CD4-positive, CD25-positive, alpha-beta regulatory T cell (primary cell): ENCODE data around the gene KIF26B. TPM values are rescaled to one million over a fixed set of nuclear protein-coding genes. Genes with fewer than 3 reads are reported as not detected.

Source experiments
- ATAC-seq, 2 donors: fragments of 150-1000 bp; cut with Tn5 transposase; one replicate each; pipeline ENCODE4 v1.10.0; 2021; ENCODE audit warnings: low read depth in 2 of 2, moderate number of reproducible peaks in 2 of 2, moderate library complexity in 1 of 2
- DNase-seq, 3 donors: peaks; one replicate each; pipeline versions ENCODE4 v3.0.0 to v3.0.0-alpha.2; 2012 to 2022; ENCODE audit warnings: mixed read lengths in 1 of 3
- H3K27ac ChIP-seq: one replicate; pipeline ENCODE4 v1.7.0; 2013; ENCODE audit warnings: mild to moderate bottlenecking, low read length; ENCODE audit not compliant: insufficient read depth, poor library complexity, severe bottlenecking
- H3K27me3 ChIP-seq: one replicate; pipeline ENCODE4 v1.7.0; 2013; ENCODE audit warnings: low read length; ENCODE audit not compliant: control insufficient read depth, insufficient read depth
- H3K36me3 ChIP-seq: one replicate; pipeline ENCODE4 v1.7.0; 2013; ENCODE audit warnings: mild to moderate bottlenecking, low read length, moderate library complexity; ENCODE audit not compliant: control insufficient read depth, insufficient read depth
- H3K4me1 ChIP-seq: 2 replicates; pipeline ENCODE4 v1.7.0; 2013; ENCODE audit warnings: mild to moderate bottlenecking, low read length; ENCODE audit not compliant: insufficient read depth, control insufficient read depth, poor library complexity, severe bottlenecking
- H3K4me3 ChIP-seq: one replicate; pipeline ENCODE4 v1.7.0; 2013; ENCODE audit warnings: low read depth, mild to moderate bottlenecking, low read length, moderate library complexity
- H3K9me3 ChIP-seq, 2 experiments: 1 replicate in 1 of 2; 2 replicates in 1 of 2; pipeline ENCODE4 v1.7.0; 2013; ENCODE audit warnings: low read length in 2 of 2, mild to moderate bottlenecking in 1 of 2, moderate library complexity in 1 of 2; ENCODE audit not compliant: control insufficient read depth in 2 of 2
- H3K27ac Mint-ChIP-seq, 3 donors: one replicate each; pipeline ENCODE4 v1.8.0; 2020 to 2022; ENCODE audit warnings: mild to moderate bottlenecking in 3 of 3, mixed read lengths in 3 of 3, moderate library complexity in 2 of 3
- H3K27me3 Mint-ChIP-seq: one replicate; pipeline ENCODE4 v1.8.0; 2022; ENCODE audit warnings: mild to moderate bottlenecking, mixed read lengths
- H3K36me3 Mint-ChIP-seq: one replicate; pipeline ENCODE4 v1.8.0; 2020; ENCODE audit warnings: mixed read lengths
- H3K4me1 Mint-ChIP-seq, 4 donors: one replicate each; pipeline ENCODE4 v1.8.0; 2020 to 2022; ENCODE audit warnings: mixed read lengths in 4 of 4, mild to moderate bottlenecking in 1 of 4
- H3K4me3 Mint-ChIP-seq, 4 donors: one replicate each; pipeline ENCODE4 v1.8.0; 2020 to 2022; ENCODE audit warnings: mild to moderate bottlenecking in 4 of 4, mixed read lengths in 4 of 4, moderate library complexity in 3 of 4
- H3K9me3 Mint-ChIP-seq, 7 donors: one replicate each; pipeline ENCODE4 v1.8.0; 2020 to 2022; ENCODE audit warnings: mixed read lengths in 7 of 7, mild to moderate bottlenecking in 3 of 7, moderate library complexity in 2 of 7
- polyA plus RNA-seq, 4 donors: library from polyadenylated mRNA; unstranded; fragments of 300-500 nt; fragmentation: Illumina TruSeq; gene quantifications; one replicate each; pipeline ENCODE4 v1.2.3, GENCODE V29; 2021
- total RNA-seq: library from RNA; stranded (reverse); gene quantifications from one replicate; pipeline ENCODE4 v1.2.3, GENCODE V29; 2022

Gene KIF26B
- total and polyA plus RNA-seq, 5 donors from 2014 or later = not detected

DNA sequence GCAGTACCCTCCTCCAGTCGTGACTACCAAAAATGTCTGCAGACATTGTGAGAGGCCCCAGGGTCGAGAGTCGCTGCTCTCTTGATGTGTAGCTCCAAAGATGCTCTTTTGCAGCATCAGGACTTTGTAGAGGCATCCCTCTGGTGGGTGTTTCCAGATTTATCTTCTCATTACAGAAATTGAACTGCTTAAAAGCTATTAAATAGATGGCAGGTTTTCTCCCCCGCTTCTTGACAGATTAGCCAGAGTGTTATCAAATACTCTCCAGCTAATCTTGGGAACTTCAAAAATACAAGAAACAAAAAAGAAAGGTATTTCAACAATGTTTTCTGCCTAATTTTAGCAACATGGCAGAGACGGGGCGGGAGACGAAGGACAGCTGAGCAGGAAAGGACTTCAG is 265.2 kb downstream of the KIF26B start:
- H3K4me3 Mint-ChIP-seq = no peak overlapping the region
- ATAC-seq = no peak
- Histone ChIP-seq H3K27ac (no peak overlapping the region), H3K4me3 (no peak overlapping the region), H3K27me3 (no peaks in the 10 kb centered on the region), H3K9me3 (no peaks in the 10 kb centered on the region), H3K36me3 (no peaks in the 10 kb centered on the region), H3K4me1 (no peaks in the 10 kb centered on the region)
- no peak for DNase-seq
- H3K36me3 Mint-ChIP-seq = no peaks in the 10 kb centered on the region
- H3K27ac Mint-ChIP-seq = no peak overlapping the region
- H3K9me3 Mint-ChIP-seq = peaks cover 0 to 1% (median 0%) of the 10 kb centered on the region in 7 donors
- no peaks in the 10 kb centered on the region for H3K27me3 Mint-ChIP-seq
- no peaks in the 10 kb centered on the region for H3K4me1 Mint-ChIP-seq

DNA sequence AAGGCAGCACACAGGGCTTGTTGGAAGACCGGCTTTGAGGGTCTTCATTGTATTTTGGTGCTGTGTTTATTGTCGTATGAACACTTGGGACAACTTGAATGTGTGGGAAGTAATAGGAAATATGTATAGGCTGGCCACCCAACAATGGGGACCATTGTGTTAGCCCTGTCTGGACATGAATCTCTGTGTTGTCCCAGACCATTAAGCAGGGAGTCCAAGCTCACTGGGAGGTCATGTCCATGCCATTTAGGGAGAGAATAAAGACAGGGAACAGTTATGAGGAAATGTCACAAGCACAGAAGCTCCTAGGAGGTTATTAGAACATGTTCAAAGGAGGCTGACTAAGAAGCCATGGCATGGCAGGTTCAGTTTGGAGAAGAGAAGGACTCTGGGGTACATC is 266.1 kb downstream of the KIF26B start:
- Mint-ChIP-seq H3K27ac (no peak overlapping the region), H3K27me3 (no peaks in the 10 kb centered on the region), H3K4me3 (no peak overlapping the region), H3K4me1 (no peaks in the 10 kb centered on the region), H3K9me3 (peaks cover 0 to 1% (median 0%) of the 10 kb centered on the region in 7 donors), H3K36me3 (no peaks in the 10 kb centered on the region)
- Histone ChIP-seq H3K4me3 (no peak overlapping the region), H3K36me3 (no peaks in the 10 kb centered on the region), H3K27me3 (no peaks in the 10 kb centered on the region), H3K4me1 (no peaks in the 10 kb centered on the region), H3K27ac (no peak overlapping the region), H3K9me3 (no peaks in the 10 kb centered on the region)
- ATAC-seq (no peak), DNase-seq (no peak)

DNA sequence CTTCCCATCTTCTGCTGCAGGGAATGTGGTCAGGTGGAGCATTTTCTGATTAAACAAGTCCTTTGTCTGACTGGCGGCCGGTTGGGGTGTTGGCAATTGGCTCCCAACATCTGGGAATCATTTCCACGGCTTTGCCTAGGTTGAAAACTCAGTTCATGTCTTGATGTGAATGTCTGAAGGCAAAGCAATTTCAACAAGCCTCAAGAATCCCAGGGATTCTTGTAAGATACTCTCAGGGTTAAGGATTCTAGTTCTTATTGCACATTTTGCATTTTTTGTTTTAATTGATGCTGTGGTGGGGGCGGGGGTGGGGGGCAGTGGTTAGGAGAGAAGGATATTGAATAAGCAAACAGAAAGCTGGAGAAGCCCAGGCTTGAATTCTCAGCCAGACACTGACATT is 273.9 kb downstream of the KIF26B start:
- H3K27ac Mint-ChIP-seq = no peak overlapping the region
- no peaks in the 10 kb centered on the region for H3K4me1 Mint-ChIP-seq
- H3K36me3 ChIP-seq = no peaks in the 10 kb centered on the region
- no peaks in the 10 kb centered on the region for H3K36me3 Mint-ChIP-seq
- H3K9me3 ChIP-seq = no peaks in the 10 kb centered on the region
- no peaks in the 10 kb centered on the region for H3K27me3 ChIP-seq
- H3K4me3 Mint-ChIP-seq = no peak overlapping the region
- H3K27me3 Mint-ChIP-seq = no peaks in the 10 kb centered on the region
- no peaks in the 10 kb centered on the region for H3K4me1 ChIP-seq
- H3K9me3 Mint-ChIP-seq = peaks cover 0 to 4% (median 0%) of the 10 kb centered on the region in 7 donors
- H3K4me3 ChIP-seq = no peak overlapping the region
- H3K27ac ChIP-seq = no peak overlapping the region
- DNase-seq (no peak), ATAC-seq (no peak)

- Histone ChIP-seq H3K9me3 (no peaks in the 10 kb centered on the region), H3K4me3 (no peak overlapping the region), H3K27ac (no peak overlapping the region), H3K27me3 (no peaks in the 10 kb centered on the region), H3K36me3 (no peaks in the 10 kb centered on the region), H3K4me1 (no peaks in the 10 kb centered on the region)
- ATAC-seq = no peak
- Mint-ChIP-seq H3K4me3 (no peak overlapping the region), H3K4me1 (no peaks in the 10 kb centered on the region), H3K36me3 (no peaks in the 10 kb centered on the region), H3K27me3 (no peaks in the 10 kb centered on the region), H3K27ac (no peak overlapping the region), H3K9me3 (peaks cover 0 to 4% (median 0%) of the 10 kb centered on the region in 7 donors)
- DNase-seq = no peak
Observed at GRCh38 chr1:245431706-245432105, 276.9 kb downstream of the KIF26B start.

- Mint-ChIP-seq H3K9me3 (peaks cover 0 to 4% (median 1%) of the 10 kb centered on the region in 7 donors), H3K27ac (no peak overlapping the region), H3K27me3 (no peaks in the 10 kb centered on the region), H3K4me1 (no peaks in the 10 kb centered on the region), H3K4me3 (no peak overlapping the region), H3K36me3 (no peaks in the 10 kb centered on the region)
- DNase-seq (no peak), ATAC-seq (no peak)
- Histone ChIP-seq H3K27me3 (no peaks in the 10 kb centered on the region), H3K27ac (no peak overlapping the region), H3K4me3 (no peak overlapping the region), H3K4me1 (no peaks in the 10 kb centered on the region), H3K9me3 (no peaks in the 10 kb centered on the region), H3K36me3 (no peaks in the 10 kb centered on the region)
Observed at GRCh38 chr1:245432228-245432875, 277.6 kb downstream of the KIF26B start.

DNA sequence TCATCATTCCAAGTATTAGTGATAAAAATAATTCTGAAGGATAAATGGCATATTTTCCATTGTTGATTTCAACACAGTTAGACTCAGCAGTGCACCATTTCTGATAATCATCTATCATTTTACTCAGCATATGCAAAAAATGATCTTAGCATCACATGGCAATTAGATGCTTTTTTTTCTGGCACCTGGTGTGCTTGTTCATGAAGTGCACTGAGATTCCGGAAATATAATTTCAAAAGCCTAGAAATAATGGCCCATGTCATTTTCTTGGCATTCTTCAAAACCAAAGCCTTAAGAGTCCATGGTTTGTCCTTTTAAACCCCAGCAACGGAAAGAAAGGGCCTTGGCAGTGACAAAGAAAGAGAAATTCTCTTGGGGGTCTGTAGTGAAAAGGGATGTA is 278.8 kb downstream of the KIF26B start:
- H3K27me3 ChIP-seq = no peaks in the 10 kb centered on the region
- Mint-ChIP-seq H3K4me3 (no peak overlapping the region), H3K27me3 (no peaks in the 10 kb centered on the region), H3K36me3 (no peaks in the 10 kb centered on the region), H3K4me1 (no peaks in the 10 kb centered on the region), H3K27ac (no peak overlapping the region), H3K9me3 (peaks cover 0 to 6% (median 1%) of the 10 kb centered on the region in 7 donors)
- H3K4me1 ChIP-seq = no peaks in the 10 kb centered on the region
- H3K27ac ChIP-seq = no peak overlapping the region
- H3K36me3 ChIP-seq = no peaks in the 10 kb centered on the region
- DNase-seq = no peak
- no peak overlapping the region for H3K4me3 ChIP-seq
- no peaks in the 10 kb centered on the region for H3K9me3 ChIP-seq
- no peak for ATAC-seq

GRCh38 chr1:245434280-245434679 is 279.5 kb downstream of the KIF26B start:
- Mint-ChIP-seq H3K4me1 (no peaks in the 10 kb centered on the region), H3K9me3 (peaks cover 0 to 7% (median 1%) of the 10 kb centered on the region in 7 donors), H3K27ac (no peak overlapping the region), H3K27me3 (peaks cover 3% of the 10 kb centered on the region), H3K4me3 (no peak overlapping the region), H3K36me3 (no peaks in the 10 kb centered on the region)
- H3K9me3 ChIP-seq = no peaks in the 10 kb centered on the region
- no peaks in the 10 kb centered on the region for H3K27me3 ChIP-seq
- H3K4me3 ChIP-seq = no peak overlapping the region
- DNase-seq = no peak
- H3K27ac ChIP-seq = no peak overlapping the region
- no peak for ATAC-seq
- H3K36me3 ChIP-seq = no peaks in the 10 kb centered on the region
- no peaks in the 10 kb centered on the region for H3K4me1 ChIP-seq

DNA sequence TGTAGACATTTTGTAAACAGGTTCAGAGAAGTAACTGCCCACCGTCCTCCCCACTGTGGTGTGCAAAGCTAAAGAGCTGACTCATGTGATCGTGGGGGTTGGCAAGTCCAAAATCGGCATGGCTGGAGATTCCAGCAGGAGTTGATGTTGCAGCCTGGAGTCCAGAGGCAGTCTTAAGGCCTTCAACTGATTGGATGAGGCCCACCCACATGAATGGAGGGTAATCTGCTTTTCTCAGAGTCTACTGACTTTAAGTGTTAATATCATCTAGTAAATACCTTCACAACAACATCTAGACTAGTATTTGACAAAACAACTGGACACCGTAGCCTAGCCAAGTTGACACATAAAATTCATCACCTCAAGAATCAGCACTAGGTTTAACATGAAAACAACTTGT is 281.6 kb downstream of the KIF26B start:
- Mint-ChIP-seq H3K27ac (no peak overlapping the region), H3K4me1 (peaks cover 0 to 1% (median under 1%) of the 10 kb centered on the region in 4 donors), H3K9me3 (peaks cover 0 to 7% (median 1%) of the 10 kb centered on the region in 7 donors), H3K4me3 (no peak overlapping the region), H3K36me3 (no peaks in the 10 kb centered on the region), H3K27me3 (peaks cover 8% of the 10 kb centered on the region)
- H3K27ac ChIP-seq = no peak overlapping the region
- no peaks in the 10 kb centered on the region for H3K9me3 ChIP-seq
- DNase-seq (no peak), ATAC-seq (no peak)
- H3K36me3 ChIP-seq = no peaks in the 10 kb centered on the region
- H3K27me3 ChIP-seq = no peaks in the 10 kb centered on the region
- H3K4me1 ChIP-seq = no peaks in the 10 kb centered on the region
- no peak overlapping the region for H3K4me3 ChIP-seq
